ENCODE results near the gene ANKRD30A.

DNA sequence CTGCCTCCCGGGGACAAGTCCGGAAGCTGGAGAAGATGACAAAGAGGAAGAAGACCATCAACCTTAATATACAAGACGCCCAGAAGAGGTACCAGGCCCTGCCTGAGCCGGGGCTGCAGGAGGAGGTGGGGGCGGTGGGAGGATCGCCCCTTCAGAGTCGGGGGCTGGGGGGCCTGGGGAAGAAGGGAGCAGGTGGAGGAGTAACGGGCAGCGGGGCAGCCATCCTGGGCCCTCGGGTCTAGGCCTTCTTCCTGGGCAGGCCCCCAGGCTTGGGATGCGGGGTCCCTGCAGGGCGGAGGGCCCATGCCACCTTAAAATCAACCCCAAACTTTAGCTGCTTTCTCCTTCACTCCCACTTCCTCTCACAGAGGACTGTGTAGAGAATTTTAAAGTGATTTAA lies 523 bp downstream of the ANKRD30A start:
- TF ChIP-seq TAF1 (IDR thresholded peaks at IDR 0.05; ENCODE audit: borderline replicate concordance, insufficient read depth, low read length) (no peak), SIN3A (IDR thresholded peaks at IDR 0.05; ENCODE audit: borderline replicate concordance, insufficient read depth, low read length) (no peak)
- TF ChIP-seq, protein P1, sequence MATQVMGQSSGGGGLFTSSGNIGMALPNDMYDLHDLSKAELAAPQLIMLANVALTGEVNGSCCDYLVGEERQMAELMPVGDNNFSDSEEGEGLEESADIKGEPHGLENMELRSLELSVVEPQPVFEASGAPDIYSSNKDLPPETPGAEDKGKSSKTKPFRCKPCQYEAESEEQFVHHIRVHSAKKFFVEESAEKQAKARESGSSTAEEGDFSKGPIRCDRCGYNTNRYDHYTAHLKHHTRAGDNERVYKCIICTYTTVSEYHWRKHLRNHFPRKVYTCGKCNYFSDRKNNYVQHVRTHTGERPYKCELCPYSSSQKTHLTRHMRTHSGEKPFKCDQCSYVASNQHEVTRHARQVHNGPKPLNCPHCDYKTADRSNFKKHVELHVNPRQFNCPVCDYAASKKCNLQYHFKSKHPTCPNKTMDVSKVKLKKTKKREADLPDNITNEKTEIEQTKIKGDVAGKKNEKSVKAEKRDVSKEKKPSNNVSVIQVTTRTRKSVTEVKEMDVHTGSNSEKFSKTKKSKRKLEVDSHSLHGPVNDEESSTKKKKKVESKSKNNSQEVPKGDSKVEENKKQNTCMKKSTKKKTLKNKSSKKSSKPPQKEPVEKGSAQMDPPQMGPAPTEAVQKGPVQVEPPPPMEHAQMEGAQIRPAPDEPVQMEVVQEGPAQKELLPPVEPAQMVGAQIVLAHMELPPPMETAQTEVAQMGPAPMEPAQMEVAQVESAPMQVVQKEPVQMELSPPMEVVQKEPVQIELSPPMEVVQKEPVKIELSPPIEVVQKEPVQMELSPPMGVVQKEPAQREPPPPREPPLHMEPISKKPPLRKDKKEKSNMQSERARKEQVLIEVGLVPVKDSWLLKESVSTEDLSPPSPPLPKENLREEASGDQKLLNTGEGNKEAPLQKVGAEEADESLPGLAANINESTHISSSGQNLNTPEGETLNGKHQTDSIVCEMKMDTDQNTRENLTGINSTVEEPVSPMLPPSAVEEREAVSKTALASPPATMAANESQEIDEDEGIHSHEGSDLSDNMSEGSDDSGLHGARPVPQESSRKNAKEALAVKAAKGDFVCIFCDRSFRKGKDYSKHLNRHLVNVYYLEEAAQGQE (IDR thresholded peaks at IDR 0.05; ENCODE audit: insufficient read depth in 1 of 2, low read depth in 2 of 2, low read length in 2 of 2) = no peak

Measured in PFSK-1 (cell line).